ACC112 (cell line): ENCODE results near the gene GUCY1A1.

Source experiments
- H2AFZ ChIP-seq: fragments of 200-600 bp; sonication (generic); one replicate; pipeline ENCODE4 v1.6.0; 2017; ENCODE audit warnings: antibody characterized with exemption, low read length; ENCODE audit not compliant: unreplicated experiment
- H3K27ac ChIP-seq: fragments of 200-600 bp; sonication (generic); 2 replicates; pipeline ENCODE4 v1.5.1; 2014; ENCODE audit warnings: low read depth, mild to moderate bottlenecking, antibody characterized with exemption, low read length, moderate library complexity
- H3K27me3 ChIP-seq: fragments of 200-600 bp; sonication (generic); 2 replicates; pipeline ENCODE4 v1.6.1; 2014; ENCODE audit warnings: mild to moderate bottlenecking, antibody characterized with exemption, low read length, moderate library complexity, mixed read lengths; ENCODE audit not compliant: insufficient read depth
- H3K36me3 ChIP-seq: fragments of 200-600 bp; sonication (generic); 2 replicates; pipeline ENCODE4 v1.6.1; 2016; ENCODE audit warnings: mild to moderate bottlenecking, antibody characterized with exemption, low read length, moderate library complexity, mixed read lengths; ENCODE audit not compliant: insufficient read depth
- H3K4me1 ChIP-seq: fragments of 200-600 bp; sonication (generic); one replicate; pipeline ENCODE4 v1.6.1; 2016; ENCODE audit warnings: low read length, mixed read lengths; ENCODE audit not compliant: insufficient read depth, unreplicated experiment, control insufficient read depth
- H3K4me3 ChIP-seq: fragments of 200-600 bp; sonication (generic); 2 replicates; pipeline ENCODE4 v1.5.1; 2014; ENCODE audit warnings: mild to moderate bottlenecking, low read depth, low read length
- H3K79me2 ChIP-seq: fragments of 200-600 bp; sonication (generic); one replicate; pipeline ENCODE4 v1.6.0; 2016; ENCODE audit warnings: low read length; ENCODE audit not compliant: control insufficient read depth, unreplicated experiment, insufficient read depth

Gene GUCY1A1

GRCh38 chr4:155675709-155676429 is 9.2 kb downstream of the GUCY1A1 start:
- no peaks in the 10 kb centered on the region for H3K79me2 ChIP-seq
- H2AFZ ChIP-seq: no peak overlapping the region
- no peak overlapping the region for H3K27ac ChIP-seq

GRCh38 chr4:155676430-155676825 is 9.8 kb downstream of the GUCY1A1 start:
- Histone ChIP-seq H3K36me3 (no peaks in the 10 kb centered on the region), H2AFZ (no peak overlapping the region), H3K4me1 (no peaks in the 10 kb centered on the region), H3K27ac (no peak overlapping the region), H3K27me3 (peaks cover 6% of the 10 kb centered on the region; the same call in 1 of the 2 replicates), H3K79me2 (no peaks in the 10 kb centered on the region), H3K4me3 (no peak overlapping the region)

More at GRCh38 chr4:155675709-155676429, 9.2 kb downstream of the GUCY1A1 start:
- Histone ChIP-seq H3K4me1 (no peaks in the 10 kb centered on the region), H3K36me3 (no peaks in the 10 kb centered on the region), H3K4me3 (no peak overlapping the region), H3K27me3 (peaks cover 6% of the 10 kb centered on the region; the same call in 1 of the 2 replicates)

DNA sequence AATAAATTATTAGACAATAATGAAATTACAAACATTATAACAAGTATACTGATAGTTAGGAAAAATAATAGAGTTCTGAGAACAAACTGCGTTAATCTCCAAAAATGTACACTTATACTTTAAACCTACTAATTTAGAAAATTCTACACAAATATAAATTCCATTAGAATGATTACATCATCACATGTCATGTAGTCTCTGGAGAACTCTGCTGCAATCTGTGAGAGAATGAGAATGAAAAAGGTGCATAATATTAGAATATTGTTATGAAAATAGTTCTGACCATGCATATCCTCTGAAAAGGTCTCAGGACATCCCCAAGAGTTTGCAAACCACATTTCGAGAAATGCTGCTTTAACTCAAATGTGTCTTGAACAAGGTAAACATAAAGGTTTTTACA is 11.4 kb downstream of the GUCY1A1 start:
- Histone ChIP-seq H3K79me2 (no peaks in the 10 kb centered on the region), H3K4me3 (no peak overlapping the region), H3K27me3 (no peaks in the 10 kb centered on the region), H3K27ac (no peak overlapping the region), H3K4me1 (peaks cover 4% of the 10 kb centered on the region), H3K36me3 (no peaks in the 10 kb centered on the region), H2AFZ (no peak overlapping the region)

- H3K36me3 ChIP-seq: no peaks in the 10 kb centered on the region
- no peak overlapping the region for H3K4me3 ChIP-seq
- peaks cover 9% of the 10 kb centered on the region for H3K4me1 ChIP-seq
- H3K27me3 ChIP-seq: no peaks in the 10 kb centered on the region
- H3K79me2 ChIP-seq: no peaks in the 10 kb centered on the region
- H3K27ac ChIP-seq: no peak overlapping the region
- H2AFZ ChIP-seq: no peak overlapping the region
These were observed 12.7 kb downstream of the GUCY1A1 start for GRCh38 chr4:155679343-155679742.

DNA sequence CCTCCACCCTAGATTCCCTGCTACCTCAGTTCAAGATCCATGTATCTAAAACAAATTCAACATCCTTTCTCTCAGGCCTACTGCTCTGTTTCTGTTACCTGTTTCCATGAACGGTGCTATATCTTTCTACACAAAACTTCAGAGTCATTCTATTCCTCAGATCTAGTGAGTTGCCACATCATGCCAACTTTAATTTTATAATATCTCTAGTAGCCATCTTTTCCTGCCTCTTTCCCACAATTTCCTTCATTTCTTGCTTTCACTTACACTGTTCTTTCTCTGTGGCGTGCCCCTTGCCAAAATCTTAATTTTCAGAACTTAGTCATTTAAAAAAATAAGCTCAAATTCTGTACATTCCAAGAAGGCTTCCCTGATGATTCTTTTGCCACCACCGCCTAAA is 15.2 kb downstream of the GUCY1A1 start:
- no peaks in the 10 kb centered on the region for H3K36me3 ChIP-seq
- H3K4me1 ChIP-seq: peaks cover 9% of the 10 kb centered on the region
- H3K4me3 ChIP-seq: no peak overlapping the region
- peak overlapping the region; percentile 5 for H2AFZ ChIP-seq
- H3K79me2 ChIP-seq: no peaks in the 10 kb centered on the region
- H3K27ac ChIP-seq: no peak overlapping the region
- H3K27me3 ChIP-seq: no peaks in the 10 kb centered on the region

- H2AFZ ChIP-seq: no peak overlapping the region
- no peak overlapping the region for H3K4me3 ChIP-seq
These were observed 17.8 kb downstream of the GUCY1A1 start for GRCh38 chr4:155684423-155684822.

DNA sequence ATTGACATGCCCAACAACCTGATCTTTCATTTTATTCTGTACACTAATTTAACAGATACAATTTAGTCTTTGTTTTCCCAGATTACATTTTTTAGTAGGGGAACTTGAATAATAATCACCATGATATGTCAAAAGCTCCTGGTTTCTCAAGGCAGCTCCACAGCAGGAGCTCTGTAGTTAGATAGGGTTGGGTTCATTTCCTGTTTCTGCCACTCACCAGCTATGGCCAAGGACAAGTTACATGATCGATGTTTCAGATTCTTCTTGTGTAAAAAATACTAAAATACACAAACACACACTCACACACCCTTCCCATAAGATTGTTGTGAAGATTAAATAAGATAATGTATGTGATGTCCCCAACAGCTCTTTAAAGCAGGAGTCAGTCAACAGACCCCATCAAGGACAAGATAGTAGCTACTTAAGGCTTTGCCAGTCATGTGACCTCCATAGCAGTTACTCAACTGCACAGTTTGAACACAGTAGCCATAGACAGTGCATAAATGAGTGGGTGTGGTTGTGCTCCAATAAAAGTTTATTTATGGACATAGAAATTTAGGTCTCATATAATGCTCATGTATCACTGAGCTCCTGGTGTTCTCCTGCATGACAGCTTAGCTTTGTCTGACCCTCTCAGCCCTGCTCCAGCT is 18.4 kb downstream of the GUCY1A1 start:
- H3K4me3 ChIP-seq: no peak overlapping the region
- no peaks in the 10 kb centered on the region for H3K79me2 ChIP-seq
- peaks cover 9% of the 10 kb centered on the region for H3K4me1 ChIP-seq
- no peak overlapping the region for H2AFZ ChIP-seq
- H3K36me3 ChIP-seq: no peaks in the 10 kb centered on the region
- H3K27me3 ChIP-seq: no peaks in the 10 kb centered on the region
- H3K27ac ChIP-seq: no peak overlapping the region

More at GRCh38 chr4:155684423-155684822, 17.8 kb downstream of the GUCY1A1 start:
- Histone ChIP-seq H3K79me2 (no peaks in the 10 kb centered on the region), H3K4me1 (peaks cover 9% of the 10 kb centered on the region), H3K27ac (no peak overlapping the region), H3K36me3 (no peaks in the 10 kb centered on the region), H3K27me3 (no peaks in the 10 kb centered on the region)

DNA sequence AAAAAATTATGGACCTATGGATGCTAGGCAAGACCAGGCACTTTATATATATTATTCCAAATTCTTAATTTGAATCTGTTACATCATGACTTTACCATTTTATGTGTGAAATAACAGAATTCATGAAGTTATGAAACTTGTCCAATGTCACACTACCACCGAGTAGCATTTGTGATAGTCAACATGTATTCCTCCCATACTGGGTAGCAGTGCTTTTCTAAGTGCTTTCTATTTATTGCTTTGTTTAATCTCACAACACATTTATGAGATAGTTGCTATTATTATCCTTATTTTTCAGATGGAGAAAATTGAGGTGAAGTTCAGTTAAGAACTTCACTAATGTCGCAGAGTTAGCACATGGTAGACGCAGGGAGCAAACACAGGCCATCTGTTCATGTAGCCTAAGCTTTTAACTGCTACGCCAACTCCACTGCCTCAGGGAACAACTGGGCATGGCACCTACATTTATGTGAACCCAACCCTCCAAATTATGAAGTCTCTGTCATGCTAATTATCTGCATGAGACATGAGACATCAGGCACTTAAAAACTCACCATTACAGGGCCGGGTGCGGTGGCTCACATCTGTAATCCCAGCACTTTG is 20.8 kb downstream of the GUCY1A1 start:
- peaks cover 4% of the 10 kb centered on the region for H3K4me1 ChIP-seq
- no peak overlapping the region for H3K27ac ChIP-seq
- no peaks in the 10 kb centered on the region for H3K27me3 ChIP-seq

DNA sequence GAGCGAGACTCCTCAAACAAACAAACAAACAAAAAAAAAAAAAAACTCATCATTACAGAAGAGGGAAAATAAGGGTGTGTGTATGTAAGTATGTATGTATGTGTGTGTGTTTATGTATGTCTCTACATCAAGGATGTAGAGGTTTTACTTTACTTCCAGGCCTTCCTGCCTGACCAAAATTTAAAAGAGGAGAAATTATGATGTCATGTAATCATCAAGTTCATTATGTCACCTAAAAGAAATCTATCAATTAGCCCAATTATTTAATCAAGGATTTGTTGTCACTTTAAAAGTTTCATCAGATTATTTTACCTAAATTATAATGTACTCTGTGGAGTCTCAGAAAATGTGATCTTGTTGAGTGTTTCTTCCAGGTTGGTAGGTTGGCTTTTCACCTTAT is 21.6 kb downstream of the GUCY1A1 start:
- H2AFZ ChIP-seq: no peak overlapping the region

More for the DNA sequence above, 20.8 kb downstream of the GUCY1A1 start:
- Histone ChIP-seq H3K79me2 (no peaks in the 10 kb centered on the region), H2AFZ (no peak overlapping the region), H3K4me3 (no peak overlapping the region), H3K36me3 (no peaks in the 10 kb centered on the region)

DNA sequence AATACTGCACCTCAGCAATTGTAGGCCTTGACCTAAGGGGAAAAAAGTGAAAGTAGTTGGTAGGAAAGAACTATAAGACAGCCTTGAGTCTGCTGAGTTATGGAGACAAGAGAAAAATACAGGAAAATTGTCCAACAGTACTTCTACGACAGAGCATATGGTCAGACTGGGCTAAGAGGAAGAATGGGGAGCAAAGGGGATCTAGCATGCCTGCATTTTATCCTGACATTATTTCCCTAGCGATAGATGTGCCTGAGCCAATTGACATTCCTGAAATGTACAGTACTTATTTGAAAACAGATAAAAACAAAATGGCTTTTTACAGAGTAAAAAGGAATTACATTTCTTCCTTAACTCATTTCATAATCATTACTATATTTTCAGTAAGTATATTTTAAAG is 22.2 kb downstream of the GUCY1A1 start:
- H3K4me3 ChIP-seq: no peak overlapping the region
- H3K79me2 ChIP-seq: no peaks in the 10 kb centered on the region
- H3K27ac ChIP-seq: no peak overlapping the region
- no peaks in the 10 kb centered on the region for H3K36me3 ChIP-seq
- H3K27me3 ChIP-seq: no peaks in the 10 kb centered on the region
- H3K4me1 ChIP-seq: no peaks in the 10 kb centered on the region
- H2AFZ ChIP-seq: peak overlapping the region; percentile 89

More for the DNA sequence above, 21.6 kb downstream of the GUCY1A1 start:
- Histone ChIP-seq H3K36me3 (no peaks in the 10 kb centered on the region), H3K27me3 (no peaks in the 10 kb centered on the region), H3K4me3 (no peak overlapping the region), H3K79me2 (no peaks in the 10 kb centered on the region), H3K27ac (no peak overlapping the region), H3K4me1 (peaks cover 4% of the 10 kb centered on the region)
